CD4-positive, alpha-beta T cell treated with Interleukin-15 for 4 hours (primary cell): ENCODE measurements around the gene BSN.
A peak's percentile ranks its signal among the peaks of the same experiment; 100 is the strongest.

ENCODE experiments used
- DNase-seq: peaks from one replicate; pipeline ENCODE4 v3.0.0-alpha.2; 2020; ENCODE audit warnings: low spot score

The BSN gene

GRCh38 chr3:49553692-49554632, at the start of gene BSN:
BSN (plus strand) TSS chr3:49554477; CDS start chr3:49554603, 126 bp downstream.
- peak; percentile 87 for DNase-seq

- no peak for DNase-seq
Measured at GRCh38 chr3:49506906-49507305, 47.4 kb upstream of the BSN start.

GRCh38 chr3:49509028-49509561, 45.2 kb upstream of the BSN start:
- no peak for DNase-seq

GRCh38 chr3:49511639-49512038, 42.6 kb upstream of the BSN start:
- DNase-seq = no peak

- DNase-seq = no peak
Measured at GRCh38 chr3:49512781-49513355, 41.4 kb upstream of the BSN start.

GRCh38 chr3:49513494-49514124, 40.7 kb upstream of the BSN start:
- DNase-seq = no peak

- DNase-seq = no peak
Measured at GRCh38 chr3:49518016-49518415, 36.3 kb upstream of the BSN start.

GRCh38 chr3:49518441-49518840, 35.8 kb upstream of the BSN start:
- DNase-seq = no peak

GRCh38 chr3:49519296-49519695, 35.0 kb upstream of the BSN start:
- no peak for DNase-seq

- no peak for DNase-seq
Measured at GRCh38 chr3:49519916-49520385, 34.3 kb upstream of the BSN start.

GRCh38 chr3:49523756-49524747, 30.2 kb upstream of the BSN start:
- DNase-seq = no peak

GRCh38 chr3:49529567-49529966, 24.7 kb upstream of the BSN start:
- DNase-seq = no peak

GRCh38 chr3:49530231-49530630, 24.0 kb upstream of the BSN start:
- DNase-seq = no peak

GRCh38 chr3:49530701-49531100, 23.6 kb upstream of the BSN start:
- no peak for DNase-seq

GRCh38 chr3:49531218-49531617, 23.1 kb upstream of the BSN start:
- no peak for DNase-seq

- no peak for DNase-seq
Measured at GRCh38 chr3:49531715-49532114, 22.6 kb upstream of the BSN start.

GRCh38 chr3:49533031-49533430, 21.2 kb upstream of the BSN start:
- no peak for DNase-seq

- no peak for DNase-seq
Measured at GRCh38 chr3:49533786-49534519, 20.3 kb upstream of the BSN start.

- no peak for DNase-seq
Measured at GRCh38 chr3:49534581-49535441, 19.5 kb upstream of the BSN start.
